HL-60 (cell line): ENCODE data around the gene GAK.

Experiments used
- DNase-seq, 2 experiments: peaks; one replicate each; pipeline ENCODE4 v3.0.0-alpha.2; 2010 to 2020; ENCODE audit warnings: low read depth in 1 of 2, low spot score in 1 of 2
- H3K27ac ChIP-seq: fragments of 250-450 bp; sonication (Bioruptor Pico); replicated peaks from 2 replicates; pipeline ENCODE4 v1.5.1; 2020; ENCODE audit warnings: mild to moderate bottlenecking, moderate library complexity
- H3K27me3 ChIP-seq: fragments of 250-450 bp; sonication (Bioruptor Pico); 2 replicates; pipeline ENCODE4 v1.5.1; 2021; ENCODE audit warnings: mild to moderate bottlenecking, moderate library complexity; ENCODE audit not compliant: insufficient read depth, poor library complexity, severe bottlenecking
- H3K4me3 ChIP-seq: replicated peaks from 2 replicates; pipeline ENCODE4 v1.5.1; 2011; ENCODE audit warnings: mild to moderate bottlenecking, control low read depth, low read length; ENCODE audit not compliant: insufficient read depth
- CTCF ChIP-seq: IDR thresholded peaks from one replicate; pipeline ENCODE4 v1.5.1; 2011; ENCODE audit warnings: low read length, control low read depth, inconsistent platforms; ENCODE audit not compliant: insufficient read depth
- GABPA ChIP-seq: IDR thresholded peaks from 2 replicates; pipeline ENCODE4 v1.6.1; 2012; ENCODE audit warnings: low read depth
- POLR2AphosphoS5 ChIP-seq: IDR thresholded peaks from 2 replicates; pipeline ENCODE4 v1.6.1; 2012; ENCODE audit warnings: low read depth
- REST ChIP-seq: IDR thresholded peaks from 2 replicates; pipeline ENCODE4 v1.6.1; 2012; ENCODE audit warnings: low read depth; ENCODE audit not compliant: insufficient replicate concordance
- SPI1 ChIP-seq: IDR thresholded peaks from 2 replicates; pipeline ENCODE4 v1.6.1; 2012; ENCODE audit warnings: low read depth, mild to moderate bottlenecking, borderline replicate concordance

Gene GAK

GRCh38 chr4:958314-958665 is 26.2 kb upstream of the GAK start:
- TF ChIP-seq SPI1, result no peak
- H3K4me3 ChIP-seq, result no peak overlapping the region
- H3K27me3 ChIP-seq, result no peaks in the 10 kb centered on the region
- H3K27ac ChIP-seq, result no peak overlapping the region
- DNase-seq, result no peak

GRCh38 chr4:957581-958313 is 25.6 kb upstream of the GAK start:
- TF ChIP-seq GABPA (no peak), REST (no peak), CTCF (no peak), POLR2AphosphoS5 (no peak), SPI1 (no peak)

GRCh38 chr4:957231-957580 is 25.1 kb upstream of the GAK start:
- TF ChIP-seq REST (no peak), POLR2AphosphoS5 (no peak), SPI1 (no peak), CTCF (no peak), GABPA (no peak)
- Histone ChIP-seq H3K27ac (no peak overlapping the region), H3K27me3 (no peaks in the 10 kb centered on the region), H3K4me3 (no peak overlapping the region)
- DNase-seq, result no peak

More at GRCh38 chr4:957581-958313, 25.6 kb upstream of the GAK start:
- no peak for DNase-seq
- Histone ChIP-seq H3K27ac (no peak overlapping the region), H3K27me3 (no peaks in the 10 kb centered on the region), H3K4me3 (no peak overlapping the region)

- no peak for DNase-seq
- TF ChIP-seq CTCF (no peak), REST (no peak), POLR2AphosphoS5 (no peak), SPI1 (no peak), GABPA (no peak)
- H3K27me3 ChIP-seq, result no peaks in the 10 kb centered on the region
- H3K4me3 ChIP-seq, result no peak overlapping the region
- no peak overlapping the region for H3K27ac ChIP-seq
Measured at GRCh38 chr4:956531-957230, 24.6 kb upstream of the GAK start.
